ENCODE results near the gene SCNN1A.

Gene SCNN1A

DNA sequence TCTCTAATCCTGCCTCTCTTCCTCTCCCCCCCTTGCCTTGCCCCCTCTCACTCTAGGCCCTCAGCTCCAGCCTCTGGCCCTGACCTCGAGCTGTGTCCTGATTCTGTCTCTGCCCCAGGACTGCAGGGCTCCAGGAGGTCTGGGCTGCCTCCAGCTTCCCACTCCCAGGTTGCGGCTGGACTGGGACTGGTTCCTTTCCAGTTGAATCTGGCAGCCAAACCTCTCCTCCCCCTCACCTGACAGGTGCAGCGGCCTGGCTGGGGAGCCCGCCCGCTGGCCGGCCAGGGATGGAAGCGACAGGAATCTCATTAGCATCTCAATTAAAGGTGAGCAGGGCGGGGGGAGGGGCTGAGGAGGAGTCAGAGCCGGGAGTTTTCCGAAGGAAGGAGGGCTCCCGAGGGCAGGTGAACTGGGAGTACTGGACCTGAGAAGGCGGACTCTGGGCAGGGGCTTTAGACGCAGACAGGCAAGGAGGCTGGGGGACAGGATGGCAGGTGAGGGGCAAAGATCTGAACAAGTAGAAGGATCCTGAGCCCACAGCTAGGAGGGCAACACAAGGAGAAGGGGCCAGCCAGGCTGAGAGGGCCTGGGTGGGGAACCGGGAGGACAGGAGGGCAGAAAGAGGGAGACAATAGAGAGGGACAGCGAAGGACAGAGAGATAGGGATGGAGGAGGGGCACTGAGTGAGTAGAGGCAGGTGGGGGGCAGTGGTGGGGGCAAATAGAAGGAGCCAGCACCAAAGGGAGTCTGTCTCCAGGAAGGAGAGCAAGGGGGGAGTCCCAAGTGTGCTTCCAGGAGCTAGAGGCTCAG, at the start of gene SCNN1A:
Gene SCNN1A (minus strand): TSS at position 295 of the 810 bp plus-strand sequence. CDS start 780 bp downstream, outside the sequence.
- no peak for DNase-seq

GRCh38 chr12:6424866-6425265, 49.5 kb upstream of the SCNN1A start:
- peak; percentile 90 for DNase-seq

DNA sequence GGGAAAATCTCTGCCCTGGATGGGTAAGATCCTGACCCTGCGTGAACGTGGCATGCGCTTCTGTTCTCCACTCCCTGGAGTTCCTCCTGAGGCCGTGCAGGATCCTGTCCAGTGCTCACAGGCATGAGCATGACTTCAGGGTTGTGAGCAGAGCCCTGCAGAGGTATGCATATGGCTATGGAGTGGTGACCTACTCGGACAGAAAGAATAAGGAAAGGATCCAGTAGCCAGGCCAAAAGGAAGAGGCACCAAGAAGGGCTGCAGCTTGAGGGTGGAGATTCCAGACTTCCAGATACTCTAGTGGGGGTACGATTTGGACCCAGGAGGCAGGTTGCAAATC, 48.6 kb upstream of the SCNN1A start:
- no peak for DNase-seq

DNA sequence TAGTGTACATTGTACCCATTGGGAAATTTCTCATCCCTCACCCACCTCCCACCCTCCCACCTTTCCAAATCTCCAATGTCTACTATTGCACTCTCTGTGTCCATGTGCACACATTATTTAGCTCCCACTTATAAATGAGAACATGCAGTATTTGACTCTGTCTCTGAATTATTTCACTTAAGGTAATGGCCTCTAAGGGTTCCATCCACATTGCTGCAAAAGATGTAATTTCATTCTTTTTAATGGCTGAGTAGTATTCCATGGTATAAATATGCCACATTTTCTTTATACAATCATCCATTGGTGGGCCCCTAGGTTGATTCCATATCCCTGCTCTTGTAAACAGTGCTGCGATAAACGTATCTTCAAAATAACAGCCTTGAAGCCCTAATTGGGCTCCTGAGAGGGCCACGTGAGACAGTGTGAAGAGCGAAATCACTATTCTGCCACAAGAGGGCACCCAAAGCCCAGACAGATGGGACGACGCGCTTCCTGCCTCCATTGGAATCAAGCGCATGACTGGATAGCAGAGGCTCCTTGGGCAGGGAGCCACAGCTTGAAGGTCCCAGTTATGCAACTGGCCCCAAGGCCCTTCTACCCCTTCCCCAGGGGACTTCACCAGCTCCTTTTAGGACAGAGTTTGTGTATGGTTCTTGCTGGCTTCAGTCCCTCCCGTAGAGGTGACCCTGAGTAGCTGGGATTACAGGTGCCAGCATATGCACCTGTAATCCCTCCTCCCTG, 48.1 kb upstream of the SCNN1A start:
- peak; percentile 94 for DNase-seq

- DNase-seq: no peak
These were observed 45.0 kb upstream of the SCNN1A start for GRCh38 chr12:6420364-6420763.

DNA sequence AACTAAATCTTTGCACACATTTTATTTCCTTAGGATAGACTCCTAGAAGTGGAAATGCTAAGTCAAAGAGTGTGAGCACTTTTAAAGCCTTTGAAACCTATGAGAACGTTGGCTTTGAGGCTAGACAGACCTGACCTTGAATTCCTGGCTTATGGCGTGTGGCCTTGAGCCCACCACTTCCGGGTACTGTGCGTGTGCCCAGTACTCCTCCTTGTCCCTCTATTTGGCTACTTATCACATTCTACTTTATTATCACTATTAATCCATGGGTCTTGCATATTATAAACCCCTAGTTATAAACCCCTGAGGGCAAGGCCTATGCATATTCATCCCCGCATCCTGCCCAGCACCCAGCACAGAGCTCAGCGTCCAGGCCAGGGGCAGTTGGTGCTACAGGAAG, 43.4 kb upstream of the SCNN1A start:
- no peak for DNase-seq

DNA sequence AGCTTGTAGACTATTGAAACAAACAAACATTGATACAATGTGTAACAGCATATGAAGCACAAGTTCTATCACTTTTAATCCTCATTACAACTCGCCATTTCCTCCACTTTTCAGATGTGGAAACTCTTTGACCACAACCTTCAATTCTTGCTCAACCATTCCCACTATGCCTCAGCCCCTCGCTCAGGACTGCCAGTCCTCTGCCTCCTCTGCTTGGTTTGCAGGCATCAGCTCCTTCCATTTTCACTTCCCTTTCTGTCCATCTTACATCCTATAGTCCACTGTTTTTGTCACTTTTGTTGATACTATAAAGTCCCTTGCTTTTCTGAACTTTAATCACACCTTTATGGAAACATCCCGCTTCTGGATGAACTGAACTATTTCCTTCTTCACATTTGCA, 41.2 kb upstream of the SCNN1A start:
- no peak for DNase-seq

- no peak for DNase-seq
These were observed 32.0 kb upstream of the SCNN1A start for GRCh38 chr12:6407236-6407954.

GRCh38 chr12:6405963-6406362, 30.6 kb upstream of the SCNN1A start:
- no peak for DNase-seq

DNA sequence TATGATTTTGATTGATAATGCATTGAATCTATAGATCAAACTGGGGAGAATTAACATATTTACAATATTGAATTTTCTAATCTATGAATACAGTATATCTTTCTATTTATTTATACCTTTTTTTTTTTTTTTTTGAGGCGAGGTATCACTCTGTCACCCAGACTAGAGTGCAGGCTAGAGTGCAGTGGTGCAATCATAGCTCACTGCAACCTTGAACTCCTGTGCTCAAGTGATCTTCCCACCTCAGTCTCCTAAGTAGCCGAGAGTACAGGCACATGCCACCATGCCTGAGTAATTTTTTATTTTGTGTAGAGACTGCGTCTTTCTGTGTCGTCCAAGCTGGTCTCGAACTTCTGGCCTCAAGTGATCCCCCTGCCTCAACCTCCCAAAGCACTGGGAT, 29.0 kb upstream of the SCNN1A start:
- no peak for DNase-seq

- DNase-seq: no peak
These were observed 24.7 kb upstream of the SCNN1A start for GRCh38 chr12:6399884-6400644.

DNA sequence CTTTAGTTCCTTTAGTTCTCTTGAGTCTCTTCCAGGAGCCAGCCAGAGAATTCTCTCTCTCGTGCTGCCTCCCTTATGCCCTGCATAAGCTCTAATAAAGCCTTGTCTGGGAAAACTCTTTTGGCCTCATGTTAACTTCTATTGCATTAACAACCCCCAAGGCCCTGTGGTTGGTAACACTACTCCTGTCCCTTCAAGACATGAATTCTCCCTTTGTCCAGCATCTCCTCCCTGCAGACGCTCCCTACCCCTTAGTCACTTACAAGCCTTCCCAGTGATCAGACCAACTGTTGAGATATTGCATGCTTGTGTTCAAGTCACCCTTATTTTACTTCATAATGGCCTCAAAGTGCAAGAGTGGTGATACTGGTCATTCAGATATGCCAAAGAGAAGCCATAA, 20.7 kb upstream of the SCNN1A start:
- no peak for DNase-seq

DNA sequence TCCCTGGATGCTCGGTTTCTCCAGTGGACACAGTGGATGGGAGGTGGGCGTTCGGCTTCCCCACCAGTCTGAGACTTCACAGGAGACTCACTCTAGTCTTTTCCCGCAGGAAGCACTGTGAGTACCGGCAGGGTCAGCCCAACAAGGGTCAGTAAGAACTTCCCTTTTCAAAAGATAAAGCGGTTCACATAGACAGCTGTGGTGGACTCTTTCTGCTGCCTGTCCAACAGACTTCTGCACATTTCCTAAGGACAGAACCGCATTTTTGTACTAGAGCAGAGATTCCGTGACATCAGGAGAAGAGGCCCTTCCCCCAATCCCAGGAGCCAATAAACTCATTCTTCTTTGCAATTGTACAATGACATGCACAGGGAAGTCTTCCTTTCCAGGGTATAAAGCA, 19.0 kb upstream of the SCNN1A start:
- DNase-seq: no peak

DNA sequence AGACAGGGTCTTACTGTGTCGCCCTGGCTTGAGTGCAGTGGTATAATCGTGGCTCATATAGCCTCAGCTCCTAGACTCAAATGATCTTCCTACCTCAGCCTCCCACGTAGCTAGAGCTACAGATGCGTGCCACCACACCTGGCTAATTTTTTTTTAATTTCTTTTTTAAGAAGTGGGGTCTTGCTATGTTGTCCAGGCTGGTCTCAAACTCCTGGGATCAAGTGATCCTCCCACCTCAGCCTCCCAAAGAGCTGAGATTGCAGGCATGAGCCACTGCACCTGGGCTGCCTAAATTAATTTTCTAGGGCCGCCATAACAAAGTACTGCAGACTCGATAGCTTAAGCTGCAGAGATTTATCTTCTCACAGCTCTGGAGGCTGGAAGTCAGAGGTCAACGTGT, 17.7 kb upstream of the SCNN1A start:
- no peak for DNase-seq

GRCh38 chr12:6392504-6392903, 17.1 kb upstream of the SCNN1A start:
- DNase-seq: peak; percentile 38

DNA sequence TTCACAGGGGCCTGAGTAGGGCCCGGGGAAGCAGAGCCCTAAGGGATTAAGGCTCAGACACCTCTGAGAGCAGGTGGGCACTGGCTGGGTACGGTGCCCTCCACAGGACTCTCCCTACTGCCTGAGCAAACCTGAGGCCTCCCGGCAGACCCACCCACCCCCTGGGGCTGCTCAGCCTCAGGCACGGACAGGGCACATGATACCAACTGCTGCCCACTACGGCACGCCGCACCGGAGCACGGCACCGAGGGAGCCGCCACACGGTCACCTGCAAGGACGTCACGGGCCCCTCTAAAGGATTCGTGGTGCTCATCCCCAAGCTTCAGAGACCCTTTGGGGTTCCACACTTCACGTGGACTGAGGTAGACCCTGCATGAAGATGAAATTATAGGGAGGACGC, 15.7 kb upstream of the SCNN1A start:
- no peak for DNase-seq

GRCh38 chr12:6390084-6390799, 14.9 kb upstream of the SCNN1A start:
- DNase-seq: no peak

- no peak for DNase-seq
These were observed 12.2 kb upstream of the SCNN1A start for GRCh38 chr12:6387541-6387940.

DNA sequence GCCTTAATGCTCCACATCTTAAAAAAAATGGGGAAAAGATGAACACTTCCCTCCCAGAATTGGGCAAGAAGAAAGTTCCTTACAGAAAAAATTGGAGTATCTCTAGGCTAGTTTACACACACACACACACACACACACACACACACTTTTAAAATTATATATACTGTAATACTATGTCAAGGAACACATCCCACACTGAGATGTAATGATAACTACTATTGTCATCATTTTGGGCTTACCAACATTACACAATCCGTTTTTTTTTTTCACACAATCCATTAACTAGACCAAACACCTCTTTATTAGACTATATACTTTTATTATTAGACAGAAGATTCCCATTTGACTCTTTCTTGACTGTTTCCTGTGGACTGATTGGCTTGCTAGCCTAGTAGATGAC, 11.1 kb upstream of the SCNN1A start:
- no peak for DNase-seq

- DNase-seq: no peak
These were observed 10.7 kb upstream of the SCNN1A start for GRCh38 chr12:6386038-6386437.

DNA sequence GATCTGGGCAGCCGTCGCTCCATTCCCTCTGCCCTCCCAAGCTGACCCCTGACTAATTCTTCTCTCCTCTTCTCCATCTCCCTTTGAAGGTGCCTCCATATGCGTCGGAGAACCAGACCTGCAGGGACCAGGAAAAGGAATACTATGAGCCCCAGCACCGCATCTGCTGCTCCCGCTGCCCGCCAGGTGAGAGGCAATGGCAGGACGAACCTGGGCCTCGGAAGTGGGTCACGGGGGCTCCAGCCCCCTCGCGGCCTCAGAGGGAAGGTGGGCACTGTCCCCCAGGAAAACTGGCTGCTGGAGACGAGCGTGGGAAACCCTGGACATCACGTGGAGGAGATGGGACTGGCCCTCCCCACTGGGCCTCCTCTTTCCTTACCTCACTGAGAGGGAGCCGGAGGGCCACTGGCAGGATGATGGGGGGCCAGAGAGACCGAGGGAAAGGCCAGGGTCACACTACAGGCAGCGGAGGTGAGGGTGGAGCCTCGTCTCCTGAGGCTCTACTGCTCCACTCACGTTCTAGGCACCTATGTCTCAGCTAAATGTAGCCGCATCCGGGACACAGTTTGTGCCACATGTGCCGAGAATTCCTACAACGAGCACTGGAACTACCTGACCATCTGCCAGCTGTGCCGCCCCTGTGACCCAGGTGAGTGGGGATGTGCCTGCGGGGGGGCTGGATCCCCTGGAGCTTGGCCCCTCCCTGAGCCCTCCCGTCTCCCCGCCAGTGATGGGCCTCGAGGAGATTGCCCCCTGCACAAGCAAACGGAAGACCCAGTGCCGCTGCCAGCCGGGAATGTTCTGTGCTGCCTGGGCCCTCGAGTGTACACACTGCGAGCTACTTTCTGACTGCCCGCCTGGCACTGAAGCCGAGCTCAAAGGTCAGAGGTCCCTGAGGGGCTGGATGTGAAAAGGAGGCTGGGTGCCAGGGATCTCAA, 9.4 kb upstream of the SCNN1A start:
- no peak for DNase-seq
